K562 (cell line): ENCODE data around the gene OR1N2. TPM values are rescaled to one million over a fixed set of nuclear protein-coding genes. Genes with fewer than 3 reads are reported as not detected.

ENCODE experiments used
- ATAC-seq: fragments of 200-7000 bp; cut with Tn5 transposase; 3 replicates; pipeline ENCODE4 v1.9.1; 2020; ENCODE audit warnings: moderate library complexity
- BruUV-seq: library from RNA; stranded (reverse); fragments of 400-500 nt; replicated peaks from 2 replicates; lab custom pipeline; 2021; lab: Mats Ljungman, UMichigan
- CTCF ChIA-PET: fragments of 300-600 bp; formaldehyde crosslinking; extraction: SDS; loops from one replicate; lab custom pipeline; 2021; ENCODE audit warnings: low intra/inter-chr PET ratio; lab: Yijun Ruan, JAX
- POLR2A ChIA-PET: fragments of 300-600, 350-650 bp; sonication (Branson Sonifier 250); formaldehyde crosslinking; extraction: SDS; loops from one replicate; lab custom pipeline; 2021; ENCODE audit warnings: antibody characterized with exemption, inconsistent platforms; lab: Yijun Ruan, JAX
- DNase-seq, 4 experiments: peaks; one replicate each; pipeline versions ENCODE4 v3.0.0 to v3.0.0-alpha.2; 2011 to 2018; ENCODE audit warnings: low spot score in 3 of 4, mixed read lengths in 3 of 4; ENCODE audit errors: extremely low read depth in 1 of 4
- FAIRE-seq: peaks from 2 replicates; lab custom pipeline; 2011; peaks lifted over from hg19 to GRCh38; lab: Jason Lieb, UNC
- H2AFZ ChIP-seq: 2 replicates; pipeline ENCODE4 v1.6.0; 2011; ENCODE audit warnings: low read depth, low read length, control low read depth, inconsistent platforms
- H3K27ac ChIP-seq: fragments of 200-600 bp; 3 replicates; pipeline ENCODE4 v1.8.0; 2011; ENCODE audit warnings: low read depth, mild to moderate bottlenecking, control low read depth, inconsistent platforms, low read length, moderate library complexity, mixed read lengths; ENCODE audit errors: extremely low read depth
- H3K27me3 ChIP-seq, 2 experiments: fragments of 300-600 bp in 1 of 2; 2 replicates in 1 of 2; 3 replicates in 1 of 2; pipeline versions ENCODE4 v1.6.0 to v1.8.0; 2011; ENCODE audit warnings: inconsistent platforms in 2 of 2, low read length in 2 of 2, mild to moderate bottlenecking in 1 of 2, mixed read lengths in 1 of 2, moderate library complexity in 1 of 2; ENCODE audit not compliant: control insufficient read depth in 2 of 2, insufficient read depth in 2 of 2
- H3K36me3 ChIP-seq: fragments of 300-600 bp; 3 replicates; pipeline ENCODE4 v1.8.0; 2011; ENCODE audit warnings: mild to moderate bottlenecking, low read length, inconsistent platforms; ENCODE audit not compliant: control insufficient read depth, insufficient read depth
- H3K4me1 ChIP-seq, 2 experiments: fragments of 200-600 bp in 1 of 2; replicated peaks in 1 of 2; 2 replicates in 1 of 2; 3 replicates in 1 of 2; pipeline versions ENCODE4 v1.5.1 to v1.8.0; 2011; ENCODE audit warnings: inconsistent platforms in 2 of 2, low read length in 2 of 2, mild to moderate bottlenecking in 1 of 2, mixed read lengths in 1 of 2, moderate library complexity in 1 of 2; ENCODE audit not compliant: control insufficient read depth in 2 of 2, insufficient read depth in 2 of 2
- H3K4me2 ChIP-seq: 2 replicates; pipeline ENCODE4 v1.6.1; 2011; ENCODE audit warnings: low read length, control low read depth, inconsistent platforms, mixed read lengths; ENCODE audit not compliant: insufficient read depth
- H3K4me3 ChIP-seq: fragments of 200-600 bp; sonication (generic), shearing (Covaris generic); 2 replicates; pipeline ENCODE4 v1.5.1; 2016; ENCODE audit warnings: control low read depth, inconsistent platforms
- H3K79me2 ChIP-seq: fragments of 200-600 bp; 3 replicates; pipeline ENCODE4 v1.8.0; 2011; ENCODE audit warnings: low read length, inconsistent platforms; ENCODE audit not compliant: control insufficient read depth, insufficient read depth
- H3K9ac ChIP-seq, 2 experiments: 2 replicates each; pipeline versions ENCODE4 v1.6.0 to v1.6.1; 2011; ENCODE audit warnings: low read depth in 2 of 2, low read length in 2 of 2, control low read depth in 1 of 2, inconsistent platforms in 1 of 2, mild to moderate bottlenecking in 1 of 2, mixed read lengths in 1 of 2; ENCODE audit not compliant: insufficient read depth in 1 of 2
- H3K9me1 ChIP-seq: one replicate; pipeline ENCODE4 v1.6.0; 2011; ENCODE audit warnings: inconsistent platforms, mild to moderate bottlenecking, low read length, moderate library complexity; ENCODE audit not compliant: control insufficient read depth, insufficient read depth
- H3K9me3 ChIP-seq: replicated peaks from 2 replicates; pipeline ENCODE4 v1.5.1; 2011; ENCODE audit warnings: low read depth, low read length, inconsistent platforms; ENCODE audit not compliant: control insufficient read depth, insufficient read depth
- H4K20me1 ChIP-seq: replicated peaks from 2 replicates; pipeline ENCODE4 v1.6.1; 2011; ENCODE audit warnings: low read length, inconsistent platforms, mixed read lengths; ENCODE audit not compliant: control insufficient read depth, insufficient read depth
- CAMTA2 ChIP-seq: fragments of 250-450 bp; sonication (Bioruptor Pico); conservative IDR thresholded peaks from 2 replicates; pipeline ENCODE4 v1.5.1; 2022
- CC2D1A ChIP-seq: fragments of 450-650 bp; IDR thresholded peaks from 2 replicates; pipeline ENCODE4 v1.6.1; 2017; ENCODE audit warnings: mild to moderate bottlenecking
- DMBX1 ChIP-seq: fragments of 250-450 bp; sonication (Bioruptor Pico); IDR thresholded peaks from 2 replicates; pipeline ENCODE4 v1.8.0; 2022; ENCODE audit warnings: inconsistent platforms, mild to moderate bottlenecking, moderate library complexity, borderline replicate concordance
- E2F6 ChIP-seq, 2 experiments: IDR thresholded peaks; 2 replicates each; pipeline ENCODE4 v1.6.1; 2011; ENCODE audit warnings: borderline replicate concordance in 1 of 2, control low read depth in 1 of 2, low read depth in 1 of 2, low read length in 1 of 2, mild to moderate bottlenecking in 1 of 2, mixed read lengths in 1 of 2, moderate library complexity in 1 of 2; ENCODE audit not compliant: insufficient read depth in 1 of 2, insufficient read length in 1 of 2, poor library complexity in 1 of 2, severe bottlenecking in 1 of 2; ENCODE audit errors: extremely low read depth in 1 of 2
- GTF2A2 ChIP-seq: IDR thresholded peaks from 2 replicates; pipeline ENCODE4 v1.6.1; 2016; ENCODE audit warnings: mild to moderate bottlenecking, missing genetic modification characterization, missing compliant biosample characterization
- NKRF ChIP-seq: fragments of 450-650 bp; IDR thresholded peaks from 2 replicates; pipeline ENCODE4 v1.6.1; 2016; ENCODE audit warnings: borderline replicate concordance
- POLR2AphosphoS2 ChIP-seq: IDR thresholded peaks from 2 replicates; pipeline ENCODE4 v1.6.1; 2012; ENCODE audit warnings: low read length, improper control_type of control experiment
- WGBS: fragments of 100-300 bp; shearing (Covaris generic); methylation state at CpG from one replicate; pipeline ENCODE4 v1.1.6; 2016; ENCODE audit warnings: low coverage, mixed read lengths; ENCODE audit not compliant: insufficient coverage; ENCODE audit errors: missing lambda C conversion rate; 5-methylcytosine and 5-hydroxymethylcytosine counted together
- in situ Hi-C: fragments of 300-500 bp; cut with MboI; formaldehyde crosslinking; loops from 4 replicates; pipeline ENCODE4 v1.15.0; 2018; ENCODE audit warnings: inconsistent platforms, mixed read lengths
- intact Hi-C: fragments of 100-400 bp; cut with micrococcal nuclease; formaldehyde crosslinking; loops from 2 replicates; pipeline ENCODE4 v1.14.2; 2022
- polyA plus RNA-seq, 8 experiments: library from polyadenylated mRNA; depleted of rRNA in 4 of 8; stranded (reverse) in 5 of 8; unstranded in 3 of 8; fragments of >200 nt; fragmentation: Nextera tagmentation in 2 of 8; fragmentation: Illumina TruSeq in 1 of 8; extraction: Ambion mirVana in 2 of 8; extraction: Trizol in 1 of 8; gene quantifications; 2 replicates each; pipeline versions ENCODE4 v1.2.1 to v1.2.3, GENCODE V29; 2011 to 2014; ENCODE audit warnings: inconsistent platforms in 1 of 8, missing spikeins in 1 of 8
- total RNA-seq, 7 experiments: library from RNA; depleted of rRNA in 6 of 7; stranded (reverse); fragments of >200 nt in 6 of 7; fragmentation: Illumina TruSeq in 2 of 7; extraction: Trizol in 2 of 7; gene quantifications; 2 replicates each; pipeline versions ENCODE4 v1.2.1 to v1.2.3, GENCODE V29; 2011 to 2021; ENCODE audit warnings: low replicate concordance in 1 of 7
- TF ChIP-seq, protein P1 (sequence below): fragments of 250-450 bp; sonication (Bioruptor Pico); IDR thresholded peaks from 2 replicates; pipeline ENCODE4 v1.4.0; 2020
- TF ChIP-seq, protein P2 (sequence below): IDR thresholded peaks from 2 replicates; pipeline ENCODE4 v1.6.1; 2016; ENCODE audit warnings: missing genetic modification characterization, missing compliant biosample characterization
- TF ChIP-seq, protein P3 (sequence below): fragments of 450-650 bp; formaldehyde crosslinking; IDR thresholded peaks from 2 replicates; pipeline ENCODE4 v1.4.0; 2020; ENCODE audit warnings: mild to moderate bottlenecking, moderate library complexity

Gene OR1N2
- total and polyA plus RNA-seq, 9 of the 15 experiments (the other 6 are each of a cell fraction or from before 2014, with no cell fraction given): not detected

GRCh38 chr9:122526602-122527001, 26.3 kb upstream of the OR1N2 start:
- WGBS: 1% methylated on average over 8 of the region's 10 CpGs
- TF ChIP-seq, protein P1, sequence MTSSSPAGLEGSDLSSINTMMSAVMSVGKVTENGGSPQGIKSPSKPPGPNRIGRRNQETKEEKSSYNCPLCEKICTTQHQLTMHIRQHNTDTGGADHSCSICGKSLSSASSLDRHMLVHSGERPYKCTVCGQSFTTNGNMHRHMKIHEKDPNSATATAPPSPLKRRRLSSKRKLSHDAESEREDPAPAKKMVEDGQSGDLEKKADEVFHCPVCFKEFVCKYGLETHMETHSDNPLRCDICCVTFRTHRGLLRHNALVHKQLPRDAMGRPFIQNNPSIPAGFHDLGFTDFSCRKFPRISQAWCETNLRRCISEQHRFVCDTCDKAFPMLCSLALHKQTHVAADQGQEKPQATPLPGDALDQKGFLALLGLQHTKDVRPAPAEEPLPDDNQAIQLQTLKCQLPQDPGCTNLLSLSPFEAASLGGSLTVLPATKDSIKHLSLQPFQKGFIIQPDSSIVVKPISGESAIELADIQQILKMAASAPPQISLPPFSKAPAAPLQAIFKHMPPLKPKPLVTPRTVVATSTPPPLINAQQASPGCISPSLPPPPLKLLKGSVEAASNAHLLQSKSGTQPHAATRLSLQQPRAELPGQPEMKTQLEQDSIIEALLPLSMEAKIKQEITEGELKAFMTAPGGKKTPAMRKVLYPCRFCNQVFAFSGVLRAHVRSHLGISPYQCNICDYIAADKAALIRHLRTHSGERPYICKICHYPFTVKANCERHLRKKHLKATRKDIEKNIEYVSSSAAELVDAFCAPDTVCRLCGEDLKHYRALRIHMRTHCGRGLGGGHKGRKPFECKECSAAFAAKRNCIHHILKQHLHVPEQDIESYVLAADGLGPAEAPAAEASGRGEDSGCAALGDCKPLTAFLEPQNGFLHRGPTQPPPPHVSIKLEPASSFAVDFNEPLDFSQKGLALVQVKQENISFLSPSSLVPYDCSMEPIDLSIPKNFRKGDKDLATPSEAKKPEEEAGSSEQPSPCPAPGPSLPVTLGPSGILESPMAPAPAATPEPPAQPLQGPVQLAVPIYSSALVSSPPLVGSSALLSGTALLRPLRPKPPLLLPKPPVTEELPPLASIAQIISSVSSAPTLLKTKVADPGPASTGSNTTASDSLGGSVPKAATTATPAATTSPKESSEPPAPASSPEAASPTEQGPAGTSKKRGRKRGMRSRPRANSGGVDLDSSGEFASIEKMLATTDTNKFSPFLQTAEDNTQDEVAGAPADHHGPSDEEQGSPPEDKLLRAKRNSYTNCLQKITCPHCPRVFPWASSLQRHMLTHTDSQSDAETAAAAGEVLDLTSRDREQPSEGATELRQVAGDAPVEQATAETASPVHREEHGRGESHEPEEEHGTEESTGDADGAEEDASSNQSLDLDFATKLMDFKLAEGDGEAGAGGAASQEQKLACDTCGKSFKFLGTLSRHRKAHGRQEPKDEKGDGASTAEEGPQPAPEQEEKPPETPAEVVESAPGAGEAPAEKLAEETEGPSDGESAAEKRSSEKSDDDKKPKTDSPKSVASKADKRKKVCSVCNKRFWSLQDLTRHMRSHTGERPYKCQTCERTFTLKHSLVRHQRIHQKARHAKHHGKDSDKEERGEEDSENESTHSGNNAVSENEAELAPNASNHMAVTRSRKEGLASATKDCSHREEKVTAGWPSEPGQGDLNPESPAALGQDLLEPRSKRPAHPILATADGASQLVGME (CRISPR knock-in tag): no peak
- TF ChIP-seq NKRF (no peak), DMBX1 (CRISPR knock-in tag) (no peak), POLR2AphosphoS2 (no peak), GTF2A2 (tag) (no peak), E2F6 (IDR thresholded peaks at IDR 0.05; ENCODE audit: borderline replicate concordance in 1 of 2, extremely low read depth in 1 of 2, insufficient read depth in 1 of 2, insufficient read length in 1 of 2, low read depth in 1 of 2, low read length in 1 of 2, poor library complexity in 1 of 2, severe bottlenecking in 1 of 2) (no peak), CAMTA2 (CRISPR knock-in tag) (no peak), CC2D1A (no peak)
- TF ChIP-seq, protein P2, sequence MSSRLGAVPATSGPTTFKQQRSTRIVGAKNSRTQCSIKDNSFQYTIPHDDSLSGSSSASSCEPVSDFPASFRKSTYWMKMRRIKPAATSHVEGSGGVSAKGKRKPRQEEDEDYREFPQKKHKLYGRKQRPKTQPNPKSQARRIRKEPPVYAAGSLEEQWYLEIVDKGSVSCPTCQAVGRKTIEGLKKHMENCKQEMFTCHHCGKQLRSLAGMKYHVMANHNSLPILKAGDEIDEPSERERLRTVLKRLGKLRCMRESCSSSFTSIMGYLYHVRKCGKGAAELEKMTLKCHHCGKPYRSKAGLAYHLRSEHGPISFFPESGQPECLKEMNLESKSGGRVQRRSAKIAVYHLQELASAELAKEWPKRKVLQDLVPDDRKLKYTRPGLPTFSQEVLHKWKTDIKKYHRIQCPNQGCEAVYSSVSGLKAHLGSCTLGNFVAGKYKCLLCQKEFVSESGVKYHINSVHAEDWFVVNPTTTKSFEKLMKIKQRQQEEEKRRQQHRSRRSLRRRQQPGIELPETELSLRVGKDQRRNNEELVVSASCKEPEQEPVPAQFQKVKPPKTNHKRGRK: no peak
- TF ChIP-seq, protein P3, sequence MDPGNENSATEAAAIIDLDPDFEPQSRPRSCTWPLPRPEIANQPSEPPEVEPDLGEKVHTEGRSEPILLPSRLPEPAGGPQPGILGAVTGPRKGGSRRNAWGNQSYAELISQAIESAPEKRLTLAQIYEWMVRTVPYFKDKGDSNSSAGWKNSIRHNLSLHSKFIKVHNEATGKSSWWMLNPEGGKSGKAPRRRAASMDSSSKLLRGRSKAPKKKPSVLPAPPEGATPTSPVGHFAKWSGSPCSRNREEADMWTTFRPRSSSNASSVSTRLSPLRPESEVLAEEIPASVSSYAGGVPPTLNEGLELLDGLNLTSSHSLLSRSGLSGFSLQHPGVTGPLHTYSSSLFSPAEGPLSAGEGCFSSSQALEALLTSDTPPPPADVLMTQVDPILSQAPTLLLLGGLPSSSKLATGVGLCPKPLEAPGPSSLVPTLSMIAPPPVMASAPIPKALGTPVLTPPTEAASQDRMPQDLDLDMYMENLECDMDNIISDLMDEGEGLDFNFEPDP (CRISPR knock-in tag): no peak

More at GRCh38 chr9:122526602-122527001, 26.3 kb upstream of the OR1N2 start:
- no peak for FAIRE-seq
- Histone ChIP-seq H2AFZ (no peak overlapping the region), H3K4me3 (no peak overlapping the region), H3K27me3 (peaks cover 8 to 12% of the 10 kb centered on the region in 2 experiments; a peak in 4 of 5 replicates), H4K20me1 (no peaks in the 10 kb centered on the region), H3K27ac (no peak overlapping the region), H3K9me3 (no peaks in the 10 kb centered on the region; the same call in 1 of the 2 replicates), H3K4me2 (no peak overlapping the region), H3K4me1 (no peaks in the 10 kb centered on the region), H3K9me1 (no peaks in the 10 kb centered on the region), H3K79me2 (no peaks in the 10 kb centered on the region), H3K9ac (no peak overlapping the region), H3K36me3 (no peaks in the 10 kb centered on the region)
- intact Hi-C loops: no loop called here
- no peak for ATAC-seq
- CTCF ChIA-PET: no interaction called here
- POLR2A ChIA-PET: no interaction called here
- BruUV-seq: no TSS peak
- in situ Hi-C loops: no loop called here
- DNase-seq: no peak
